Measurements from ENCODE around the gene TMEM8B.
A peak's percentile ranks its signal among the peaks of the same experiment; 100 is the strongest.
"Not testable (repeated sequence)": the region's sequence is repeated elsewhere in the genome, so short reads cannot be mapped to it uniquely, and the experiment has no call there.

TMEM8B gene

GRCh38 chr9:35907711-35908503 lies 78.9 kb downstream of the TMEM8B start:
- DNase-seq = peak; percentile 85

- peak; percentile 66 for DNase-seq
These were observed 79.6 kb downstream of the TMEM8B start for GRCh38 chr9:35908504-35909125.

- no peak for DNase-seq
These were observed 80.2 kb downstream of the TMEM8B start, which contains the start of gene SPAAR for GRCh38 chr9:35909274-35909673. TSS of gene SPAAR (plus strand) at chr9:35909490. CDS start at chr9:35910464, 974 bp downstream.

- no peak for DNase-seq
These were observed 80.9 kb downstream of the TMEM8B start for GRCh38 chr9:35909687-35910612.

- peak; percentile 31 for DNase-seq
These were observed 81.8 kb downstream of the TMEM8B start for GRCh38 chr9:35910613-35911359.

GRCh38 chr9:35911690-35912089 lies 82.7 kb downstream of the TMEM8B start:
- DNase-seq = no peak

GRCh38 chr9:35912791-35913400 lies 83.9 kb downstream of the TMEM8B start:
- no peak for DNase-seq

- DNase-seq = not testable (repeated sequence)
These were observed 84.4 kb downstream of the TMEM8B start for GRCh38 chr9:35913429-35913828.

GRCh38 chr9:35914301-35914807 lies 85.3 kb downstream of the TMEM8B start:
- peak; percentile 67 for DNase-seq

Measured in femur (tissue), 1 donor.